ENCODE measurements around the gene SIPA1L3.
"Not testable (repeated sequence)": the region's sequence is repeated elsewhere in the genome, so short reads cannot be mapped to it uniquely, and the experiment has no call there.

DNA sequence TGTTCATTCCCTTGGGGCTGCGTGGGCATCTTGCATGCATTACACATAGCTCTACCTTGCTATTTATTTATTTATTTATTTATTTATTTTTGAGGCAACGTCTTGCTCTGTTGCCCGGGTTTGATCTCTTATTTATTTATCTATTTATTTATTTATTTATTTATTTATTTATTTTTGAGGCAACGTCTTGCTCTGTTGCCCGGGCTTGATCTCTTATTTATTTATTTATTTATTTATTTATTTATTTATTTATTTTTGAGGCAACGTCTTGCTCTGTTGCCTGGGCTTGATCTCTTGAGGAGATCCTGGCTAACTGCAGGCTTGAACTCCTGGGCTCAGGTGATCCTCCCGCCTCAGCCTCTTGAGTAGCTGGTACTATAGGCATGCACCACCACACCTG is 158.8 kb downstream of the SIPA1L3 start:
- TF ChIP-seq, protein P1, sequence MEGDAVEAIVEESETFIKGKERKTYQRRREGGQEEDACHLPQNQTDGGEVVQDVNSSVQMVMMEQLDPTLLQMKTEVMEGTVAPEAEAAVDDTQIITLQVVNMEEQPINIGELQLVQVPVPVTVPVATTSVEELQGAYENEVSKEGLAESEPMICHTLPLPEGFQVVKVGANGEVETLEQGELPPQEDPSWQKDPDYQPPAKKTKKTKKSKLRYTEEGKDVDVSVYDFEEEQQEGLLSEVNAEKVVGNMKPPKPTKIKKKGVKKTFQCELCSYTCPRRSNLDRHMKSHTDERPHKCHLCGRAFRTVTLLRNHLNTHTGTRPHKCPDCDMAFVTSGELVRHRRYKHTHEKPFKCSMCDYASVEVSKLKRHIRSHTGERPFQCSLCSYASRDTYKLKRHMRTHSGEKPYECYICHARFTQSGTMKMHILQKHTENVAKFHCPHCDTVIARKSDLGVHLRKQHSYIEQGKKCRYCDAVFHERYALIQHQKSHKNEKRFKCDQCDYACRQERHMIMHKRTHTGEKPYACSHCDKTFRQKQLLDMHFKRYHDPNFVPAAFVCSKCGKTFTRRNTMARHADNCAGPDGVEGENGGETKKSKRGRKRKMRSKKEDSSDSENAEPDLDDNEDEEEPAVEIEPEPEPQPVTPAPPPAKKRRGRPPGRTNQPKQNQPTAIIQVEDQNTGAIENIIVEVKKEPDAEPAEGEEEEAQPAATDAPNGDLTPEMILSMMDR (IDR thresholded peaks at IDR 0.05) = not testable (repeated sequence)
- TF ChIP-seq TCF7L2 (IDR thresholded peaks at IDR 0.05; ENCODE audit: low read depth, low read length) = not testable (repeated sequence)

Data from Panc1 (cell line).